ENCODE results near the gene TIAM2.
"Not testable (repeated sequence)": the region's sequence is repeated elsewhere in the genome, so short reads cannot be mapped to it uniquely, and the experiment has no call there.

Gene TIAM2

GRCh38 chr6:155066921-155067680 lies 72.0 kb downstream of the TIAM2 start:
- DNase-seq, result no peak

- DNase-seq, result peak; percentile 59
These were observed 73.0 kb downstream of the TIAM2 start for GRCh38 chr6:155067956-155068615.

- no peak for DNase-seq
These were observed 74.4 kb downstream of the TIAM2 start for GRCh38 chr6:155069543-155069942.

- no peak for DNase-seq
These were observed 81.0 kb downstream of the TIAM2 start for GRCh38 chr6:155075930-155076695.

- no peak for DNase-seq
These were observed 82.2 kb downstream of the TIAM2 start for GRCh38 chr6:155077331-155077730.

DNA sequence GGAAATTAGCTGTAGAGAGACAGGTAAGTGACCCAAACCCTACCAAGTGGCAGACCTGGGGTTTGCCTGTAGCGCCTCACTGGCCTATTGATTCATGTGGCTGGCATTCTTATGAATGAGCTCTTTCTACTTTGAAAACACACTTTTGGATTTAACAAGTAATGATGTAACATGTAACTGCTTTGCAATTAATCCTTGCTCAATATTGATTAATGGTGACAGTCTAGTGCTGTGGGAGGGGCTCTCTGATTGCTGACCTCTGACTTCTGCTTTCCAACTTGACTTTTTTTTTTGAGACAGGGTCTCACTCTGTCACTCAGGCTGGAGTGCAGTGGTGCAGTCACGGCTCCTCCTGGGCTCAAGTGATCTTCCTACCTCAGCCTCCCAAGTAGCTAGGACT lies 82.7 kb downstream of the TIAM2 start:
- DNase-seq, result peak; percentile 51

- DNase-seq, result peak; percentile 90
These were observed 83.2 kb downstream of the TIAM2 start for GRCh38 chr6:155078331-155078745.

DNA sequence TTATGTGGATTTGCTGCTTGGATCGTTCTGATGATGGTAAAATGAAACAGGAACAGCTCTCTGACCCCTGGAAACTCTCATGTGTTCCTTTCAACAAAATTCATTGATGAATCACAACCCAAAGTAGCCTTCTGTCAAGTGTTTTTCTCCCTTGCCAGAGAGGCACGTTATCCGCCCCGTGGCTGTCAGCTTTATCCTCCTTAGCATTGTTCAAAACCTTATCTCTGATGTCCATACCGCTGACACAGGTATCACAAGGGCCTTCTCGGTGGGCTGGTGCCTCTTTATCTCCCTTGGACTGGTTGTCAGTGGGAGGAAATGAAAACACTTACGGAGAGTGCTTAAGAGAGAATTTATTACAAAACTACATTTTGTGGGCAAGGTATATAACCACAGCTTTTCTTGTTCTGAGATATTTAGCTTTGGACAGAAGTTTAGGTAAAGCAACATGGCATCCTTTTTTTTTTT lies 84.9 kb downstream of the TIAM2 start:
- peak; percentile 94 for DNase-seq

DNA sequence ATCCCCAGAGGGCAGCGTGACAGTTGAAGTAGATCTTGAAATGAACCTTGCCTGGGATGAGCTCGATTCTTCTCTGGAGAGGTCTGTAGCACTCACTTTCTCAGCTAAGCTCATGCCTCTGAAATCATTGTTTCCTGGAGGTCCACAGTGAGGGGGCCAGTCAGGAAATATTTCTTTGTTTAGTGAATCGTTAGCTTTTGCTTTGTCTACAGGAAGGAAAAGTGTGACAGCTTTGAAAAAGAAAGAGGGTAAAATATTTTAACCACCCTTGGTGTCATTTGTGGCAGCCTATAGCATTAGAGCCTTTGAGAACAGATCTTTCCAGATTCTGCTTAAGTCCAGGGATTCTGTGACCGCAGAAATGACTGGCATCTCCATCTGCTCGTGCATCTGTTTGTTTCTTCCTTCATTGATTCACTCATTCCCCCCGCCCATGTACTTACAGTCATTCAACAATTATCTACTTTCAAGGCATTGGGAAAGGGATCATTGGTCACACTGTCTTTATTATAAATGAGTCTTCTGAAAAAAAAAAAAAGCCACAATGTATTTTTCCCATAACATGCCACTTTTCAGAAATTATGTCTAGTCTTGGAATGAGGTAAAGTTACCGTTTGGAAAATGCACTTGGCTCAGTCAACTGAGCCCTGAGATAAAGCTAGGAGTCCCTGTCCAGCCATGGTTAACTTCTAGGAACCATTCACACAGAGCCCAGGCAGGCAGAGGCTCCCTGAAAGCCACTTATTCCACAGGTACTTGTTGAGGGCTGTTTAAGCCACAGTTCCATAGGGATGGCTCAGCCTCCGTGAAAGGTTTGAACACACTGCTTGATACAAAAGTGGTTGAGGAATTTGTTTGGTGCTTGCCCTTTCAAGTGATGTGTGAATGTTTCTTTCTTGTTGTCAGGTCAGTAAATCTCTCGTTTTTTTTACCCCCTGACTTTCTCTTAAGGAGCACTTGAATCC lies 86.0 kb downstream of the TIAM2 start:
- DNase-seq, result peak; percentile 34

- DNase-seq, result no peak
These were observed 89.5 kb downstream of the TIAM2 start for GRCh38 chr6:155084431-155085123.

GRCh38 chr6:155085582-155086257 lies 90.6 kb downstream of the TIAM2 start:
- peak; percentile 55 for DNase-seq

DNA sequence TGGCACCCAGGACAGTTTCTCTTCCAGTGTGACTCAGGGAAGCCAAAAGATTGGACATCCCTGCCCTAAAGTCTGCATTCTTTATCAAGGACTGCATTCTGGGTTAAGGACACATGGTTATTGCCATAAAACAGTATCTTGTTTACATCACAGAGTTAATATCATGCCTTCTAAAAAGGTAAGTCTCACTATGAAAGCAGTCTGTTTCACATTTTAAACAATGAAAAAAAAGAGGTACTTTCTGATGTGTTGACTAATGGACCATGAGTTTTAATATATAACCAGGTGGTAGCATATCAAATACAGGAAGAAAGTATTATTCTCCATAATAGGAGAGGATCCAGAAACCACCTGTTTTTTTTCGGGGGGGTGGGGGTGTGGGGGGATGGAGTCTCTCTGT lies 93.7 kb downstream of the TIAM2 start:
- no peak for DNase-seq

GRCh38 chr6:155089746-155090145 lies 94.6 kb downstream of the TIAM2 start:
- DNase-seq, result no peak

- DNase-seq, result no peak
These were observed 95.1 kb downstream of the TIAM2 start for GRCh38 chr6:155090166-155090565.

- no peak for DNase-seq
These were observed 96.6 kb downstream of the TIAM2 start for GRCh38 chr6:155091756-155092155.

DNA sequence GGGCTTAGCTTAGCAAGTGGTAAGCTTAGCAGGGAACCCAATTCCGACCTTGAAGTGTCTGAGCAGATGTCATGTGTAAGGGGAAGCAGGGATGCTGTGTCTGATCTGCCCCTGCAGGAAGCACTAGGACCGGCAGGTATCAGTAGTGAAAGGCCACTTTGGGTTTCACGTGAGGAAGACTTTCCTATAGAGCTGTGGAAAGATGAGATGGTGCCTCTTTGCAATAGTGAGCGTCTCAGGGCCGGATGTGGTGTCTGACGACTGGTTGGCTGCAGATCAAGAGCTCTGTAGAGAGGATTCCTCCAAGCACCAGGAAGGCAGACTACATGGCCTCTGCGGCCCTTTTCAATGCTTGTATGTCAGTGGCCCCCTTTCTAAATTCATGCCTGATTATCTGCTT lies 98.3 kb downstream of the TIAM2 start:
- no peak for DNase-seq

GRCh38 chr6:155100087-155100486 lies 105.0 kb downstream of the TIAM2 start:
- DNase-seq, result no peak

GRCh38 chr6:155100591-155100990 lies 105.5 kb downstream of the TIAM2 start:
- no peak for DNase-seq

DNA sequence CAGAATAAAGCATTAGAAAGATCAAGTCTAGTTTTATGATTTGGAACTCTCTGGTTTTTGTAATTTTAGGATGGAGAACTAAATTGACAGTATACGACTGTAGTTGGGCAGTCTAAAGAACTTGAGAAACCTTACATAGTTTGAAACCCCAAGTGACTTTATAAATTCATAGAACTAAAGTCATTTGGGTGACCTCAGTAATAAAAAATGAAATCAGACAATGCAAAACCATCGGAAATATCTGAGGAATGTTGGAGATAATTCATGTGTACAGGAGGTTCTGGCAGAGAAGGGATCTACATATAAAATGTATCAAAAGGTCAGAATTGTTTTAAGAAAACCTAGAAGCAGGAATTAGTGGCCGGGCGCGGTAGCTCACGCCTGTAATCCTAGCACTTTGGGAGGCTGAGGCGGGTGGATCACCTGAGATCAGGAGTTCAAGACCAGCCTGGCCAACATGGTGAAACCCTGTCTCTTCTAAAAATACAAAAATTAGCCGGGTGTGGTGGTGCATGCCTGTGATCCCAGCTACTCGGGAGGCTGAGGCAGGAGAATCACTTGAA lies 108.0 kb downstream of the TIAM2 start:
- not testable (repeated sequence) for DNase-seq

- no peak for DNase-seq
These were observed 108.8 kb downstream of the TIAM2 start for GRCh38 chr6:155103816-155104366.
